Osteocyte (in vitro differentiated cells): ENCODE results near the gene C3AR1. TPM values are rescaled to one million over a fixed set of nuclear protein-coding genes. Genes with fewer than 3 reads are reported as not detected.
"Not testable (repeated sequence)": the region's sequence is repeated elsewhere in the genome, so short reads cannot be mapped to it uniquely, and the experiment has no call there.

Source experiments
- DNase-seq: peaks from one replicate; pipeline ENCODE4 v3.0.0; 2021; ENCODE audit warnings: mixed read lengths; ENCODE audit not compliant: unreplicated experiment; ENCODE audit errors: extremely low spot score
- H3K27ac Mint-ChIP-seq: one replicate; pipeline ENCODE4 v1.8.0; 2021; ENCODE audit warnings: mild to moderate bottlenecking, mixed read lengths; ENCODE audit not compliant: unreplicated experiment
- H3K27me3 Mint-ChIP-seq: one replicate; pipeline ENCODE4 v1.8.0; 2021; ENCODE audit warnings: mixed read lengths; ENCODE audit not compliant: unreplicated experiment
- H3K36me3 Mint-ChIP-seq: one replicate; pipeline ENCODE4 v1.8.0; 2021; ENCODE audit warnings: mixed read lengths; ENCODE audit not compliant: unreplicated experiment
- H3K4me1 Mint-ChIP-seq: one replicate; pipeline ENCODE4 v1.8.0; 2021; ENCODE audit warnings: mixed read lengths; ENCODE audit not compliant: unreplicated experiment
- H3K4me3 Mint-ChIP-seq: one replicate; pipeline ENCODE4 v1.8.0; 2021; ENCODE audit warnings: mild to moderate bottlenecking, moderate library complexity, mixed read lengths; ENCODE audit not compliant: unreplicated experiment
- H3K9me3 Mint-ChIP-seq: one replicate; pipeline ENCODE4 v1.8.0; 2021; ENCODE audit warnings: mixed read lengths; ENCODE audit not compliant: unreplicated experiment
- CTCF ChIP-seq: fragments of 200-600 bp; sonication (generic); IDR thresholded peaks from 2 replicates; pipeline ENCODE4 v1.5.0; 2021; ENCODE audit warnings: antibody characterized with exemption, mild to moderate bottlenecking, moderate library complexity
- total RNA-seq: library from RNA; stranded (reverse); gene quantifications from 2 replicates; pipeline ENCODE4 v1.2.1, GENCODE V29; 2021

Gene C3AR1
- total RNA-seq, 1 donor from 2014 or later = not detected

GRCh38 chr12:8077207-8077606 is 11.0 kb upstream of the C3AR1 start:
- Mint-ChIP-seq H3K27ac (no peak overlapping the region), H3K4me1 (peaks cover 10% of the 10 kb centered on the region), H3K9me3 (no peaks in the 10 kb centered on the region), H3K27me3 (peaks cover 4% of the 10 kb centered on the region), H3K36me3 (no peaks in the 10 kb centered on the region), H3K4me3 (no peak overlapping the region)
- DNase-seq = no peak
- no peak for TF ChIP-seq CTCF

- Mint-ChIP-seq H3K4me3 (no peak overlapping the region), H3K4me1 (peaks cover 9% of the 10 kb centered on the region), H3K27me3 (peaks cover 4% of the 10 kb centered on the region), H3K36me3 (no peaks in the 10 kb centered on the region), H3K27ac (no peak overlapping the region), H3K9me3 (no peaks in the 10 kb centered on the region)
- TF ChIP-seq CTCF = no peak
- no peak for DNase-seq
Observed at GRCh38 chr12:8076366-8076765, 10.2 kb upstream of the C3AR1 start.

GRCh38 chr12:8075935-8076334 is 9.8 kb upstream of the C3AR1 start:
- no peak overlapping the region for H3K4me3 Mint-ChIP-seq
- no peak overlapping the region for H3K27ac Mint-ChIP-seq
- TF ChIP-seq CTCF = no peak
- H3K27me3 Mint-ChIP-seq = peaks cover 4% of the 10 kb centered on the region
- H3K4me1 Mint-ChIP-seq = peaks cover 4% of the 10 kb centered on the region
- no peak for DNase-seq
- H3K36me3 Mint-ChIP-seq = no peaks in the 10 kb centered on the region
- H3K9me3 Mint-ChIP-seq = no peaks in the 10 kb centered on the region

- H3K9me3 Mint-ChIP-seq, H3K27me3 Mint-ChIP-seq, H3K4me3 Mint-ChIP-seq, DNase-seq, H3K27ac Mint-ChIP-seq, H3K4me1 Mint-ChIP-seq, H3K36me3 Mint-ChIP-seq: not testable (repeated sequence)
Observed at GRCh38 chr12:8071820-8072219, 5.7 kb upstream of the C3AR1 start.

- Mint-ChIP-seq H3K9me3 (no peaks in the 10 kb centered on the region), H3K4me1 (peaks cover 9% of the 10 kb centered on the region), H3K36me3 (no peaks in the 10 kb centered on the region), H3K4me3 (no peak overlapping the region), H3K27ac (no peak overlapping the region), H3K27me3 (no peaks in the 10 kb centered on the region)
- TF ChIP-seq CTCF = no peak
- no peak for DNase-seq
Observed at GRCh38 chr12:8069582-8069981, 3.4 kb upstream of the C3AR1 start.

- no peak for TF ChIP-seq CTCF
- no peaks in the 10 kb centered on the region for H3K36me3 Mint-ChIP-seq
- H3K27ac Mint-ChIP-seq = no peak overlapping the region
- no peaks in the 10 kb centered on the region for H3K9me3 Mint-ChIP-seq
- DNase-seq = no peak
- no peak overlapping the region for H3K4me3 Mint-ChIP-seq
- H3K4me1 Mint-ChIP-seq = peaks cover 9% of the 10 kb centered on the region
- no peaks in the 10 kb centered on the region for H3K27me3 Mint-ChIP-seq
Observed at GRCh38 chr12:8064131-8064530, 2.0 kb downstream of the C3AR1 start.
